Naive thymus-derived CD4-positive, alpha-beta T cell (primary cell): ENCODE measurements around the gene PRCD. TPM values are rescaled to one million over a fixed set of nuclear protein-coding genes. Genes with fewer than 3 reads are reported as not detected.

Source experiments
- ATAC-seq: fragments of 150-1000 bp; cut with Tn5 transposase; 2 replicates; pipeline ENCODE4 v1.10.0; 2021; ENCODE audit warnings: mild to moderate bottlenecking, moderate library complexity
- CTCF ChIA-PET: fragments of 350-600 bp; sonication (Branson Sonifier 250); formaldehyde crosslinking; loops from one replicate; lab custom pipeline; 2021; ENCODE audit warnings: antibody characterized with exemption; lab: Charles Lee
- POLR2A ChIA-PET: fragments of 350-600 bp; sonication (Branson Sonifier 250); formaldehyde crosslinking; loops from one replicate; lab custom pipeline; 2021; ENCODE audit warnings: antibody characterized with exemption, inconsistent platforms; lab: Charles Lee
- DNase-seq, 9 donors: peaks; one replicate each; pipeline versions ENCODE4 v3.0.0 to v3.0.0-alpha.2; 2020 to 2022; ENCODE audit warnings: mixed read lengths in 1 of 9
- H3K27ac ChIP-seq: one replicate; pipeline ENCODE4 v1.7.0; 2013; ENCODE audit warnings: mild to moderate bottlenecking, low read depth, low read length, moderate library complexity
- H3K27me3 ChIP-seq, 2 donors: one replicate each; pipeline ENCODE4 v1.7.0; 2013; ENCODE audit warnings: low read length in 2 of 2, mild to moderate bottlenecking in 2 of 2, moderate library complexity in 2 of 2; ENCODE audit not compliant: control insufficient read depth in 2 of 2, insufficient read depth in 2 of 2
- H3K36me3 ChIP-seq, 3 experiments: 1 replicate in 2 of 3; 2 replicates in 1 of 3; pipeline ENCODE4 v1.7.0; 2013; ENCODE audit warnings: low read length in 3 of 3, mild to moderate bottlenecking in 3 of 3, moderate library complexity in 1 of 3; ENCODE audit not compliant: insufficient read depth in 3 of 3, control insufficient read depth in 2 of 3
- H3K4me1 ChIP-seq, 2 donors: one replicate each; pipeline ENCODE4 v1.7.0; 2013; ENCODE audit warnings: low read length in 2 of 2, mild to moderate bottlenecking in 2 of 2, moderate library complexity in 1 of 2; ENCODE audit not compliant: control insufficient read depth in 2 of 2, insufficient read depth in 2 of 2
- H3K4me3 ChIP-seq: 2 replicates; pipeline ENCODE4 v1.7.0; 2013; ENCODE audit warnings: mild to moderate bottlenecking, low read length
- H3K9me3 ChIP-seq, 3 experiments: 1 replicate in 2 of 3; 2 replicates in 1 of 3; pipeline ENCODE4 v1.7.0; 2013; ENCODE audit warnings: low read length in 3 of 3; ENCODE audit not compliant: control insufficient read depth in 2 of 3
- H3K27ac Mint-ChIP-seq, 9 donors: one replicate each; pipeline ENCODE4 v1.8.0; 2020 to 2022; ENCODE audit warnings: mixed read lengths in 9 of 9, mild to moderate bottlenecking in 8 of 9, moderate library complexity in 5 of 9, inconsistent platforms in 2 of 9
- H3K27me3 Mint-ChIP-seq, 5 donors: one replicate each; pipeline ENCODE4 v1.8.0; 2021 to 2022; ENCODE audit warnings: mixed read lengths in 5 of 5, mild to moderate bottlenecking in 1 of 5
- H3K36me3 Mint-ChIP-seq, 5 donors: one replicate each; pipeline ENCODE4 v1.8.0; 2020 to 2022; ENCODE audit warnings: mixed read lengths in 5 of 5, mild to moderate bottlenecking in 3 of 5, inconsistent platforms in 1 of 5
- H3K4me1 Mint-ChIP-seq, 7 donors: one replicate each; pipeline ENCODE4 v1.8.0; 2020 to 2022; ENCODE audit warnings: mixed read lengths in 7 of 7, mild to moderate bottlenecking in 3 of 7, inconsistent platforms in 1 of 7
- H3K4me3 Mint-ChIP-seq, 10 donors: one replicate each; pipeline ENCODE4 v1.8.0; 2020 to 2022; ENCODE audit warnings: mild to moderate bottlenecking in 10 of 10, mixed read lengths in 10 of 10, moderate library complexity in 6 of 10, inconsistent platforms in 2 of 10
- H3K9me3 Mint-ChIP-seq, 11 donors: one replicate each; pipeline ENCODE4 v1.8.0; 2020 to 2022; ENCODE audit warnings: mixed read lengths in 11 of 11, mild to moderate bottlenecking in 4 of 11, inconsistent platforms in 1 of 11, moderate library complexity in 1 of 11
- intact Hi-C, 2 donors: fragments of 100-400 bp; cut with micrococcal nuclease; formaldehyde crosslinking; loops; one replicate each; pipeline ENCODE4 v1.15.1; 2023
- polyA plus RNA-seq, 2 donors: library from polyadenylated mRNA; unstranded; fragments of 300-500 nt; fragmentation: Illumina TruSeq; gene quantifications; one replicate each; pipeline ENCODE4 v1.2.3, GENCODE V29; 2021
- total RNA-seq, 6 experiments: library from RNA in 5 of 6; stranded (reverse) in 5 of 6; gene quantifications; 1 replicate in 5 of 6; 2 replicates in 1 of 6; pipeline ENCODE4 v1.2.3 and lab custom pipeline; 2021 to 2026

The PRCD gene
- total and polyA plus RNA-seq, 7 experiments from 2014 or later = 1.3 TPM; not detected in 6

DNA sequence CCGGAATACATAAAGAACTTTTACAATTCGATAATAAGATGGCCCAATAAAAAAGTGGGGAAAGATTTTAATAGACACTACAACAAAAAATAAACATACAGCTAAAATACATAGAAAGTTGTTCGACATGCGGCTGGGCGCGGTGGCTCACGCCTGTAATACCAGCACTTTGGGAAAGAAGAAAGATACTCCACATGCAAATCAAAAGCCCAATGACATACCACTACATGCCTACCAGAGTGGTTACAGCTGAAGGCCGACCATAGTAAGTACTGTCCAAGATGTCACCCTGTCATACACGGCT is 9.3 kb downstream of the PRCD start:
- Histone ChIP-seq H3K27me3 (no peaks in the 10 kb centered on the region), H3K36me3 (no peaks in the 10 kb centered on the region), H3K27ac (no peak overlapping the region), H3K4me1 (no peaks in the 10 kb centered on the region), H3K4me3 (no peak overlapping the region), H3K9me3 (no peaks in the 10 kb centered on the region)
- Mint-ChIP-seq H3K36me3 (no peaks in the 10 kb centered on the region), H3K27ac (no peak overlapping the region), H3K9me3 (no peaks in the 10 kb centered on the region), H3K27me3 (peaks cover 0 to 6% (median 0%) of the 10 kb centered on the region in 5 donors), H3K4me1 (peaks cover 0 to 12% (median 4%) of the 10 kb centered on the region in 7 donors), H3K4me3 (no peak overlapping the region)
- POLR2A ChIA-PET = interaction anchor here (0.8 to 1.0 kb wide), 2 partner anchors 20 to 96 kb away, joined by 3 read pairs; partner anchors contain the start of gene UBE2O
- intact Hi-C loops = no loop called here
- no peak for ATAC-seq
- CTCF ChIA-PET = interaction anchor here (1.3 to 1.7 kb wide), 2 partner anchors 9 to 26 kb away, joined by 4 to 6 read pairs; no protein-coding TSS in a partner anchor
- DNase-seq = no peak

DNA sequence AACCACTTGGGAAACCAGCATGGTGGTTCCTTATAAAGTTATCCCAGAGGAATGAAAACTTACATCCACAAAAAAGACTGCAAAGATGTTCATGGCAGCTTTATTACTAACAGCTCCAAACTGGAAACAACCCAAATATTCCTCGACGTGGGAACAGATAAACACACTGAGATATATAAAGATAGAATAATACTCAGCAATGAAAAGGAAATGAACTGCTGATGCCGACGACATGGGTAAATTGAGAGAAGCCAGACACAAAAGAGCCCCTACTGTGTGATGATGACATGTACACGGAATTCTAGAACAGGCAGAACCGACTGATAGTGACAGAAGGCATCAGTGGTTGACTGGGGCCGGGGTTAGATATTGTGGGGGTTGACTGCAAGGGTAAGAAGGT is 9.7 kb downstream of the PRCD start:
- H3K9me3 ChIP-seq = no peaks in the 10 kb centered on the region
- H3K4me1 ChIP-seq = no peaks in the 10 kb centered on the region
- H3K36me3 Mint-ChIP-seq = no peaks in the 10 kb centered on the region
- H3K27ac Mint-ChIP-seq = no peak overlapping the region
- ChIA-PET CTCF (interaction anchor here (1.3 to 1.7 kb wide), 2 partner anchors 9 to 26 kb away, joined by 4 to 6 read pairs; no protein-coding TSS in a partner anchor), POLR2A (interaction anchor here (0.8 to 1.0 kb wide), 2 partner anchors 20 to 96 kb away, joined by 3 read pairs; partner anchors contain the start of gene UBE2O)
- intact Hi-C loops = no loop called here
- H3K4me3 Mint-ChIP-seq = no peak overlapping the region
- no peaks in the 10 kb centered on the region for H3K27me3 ChIP-seq
- no peak overlapping the region for H3K4me3 ChIP-seq
- H3K9me3 Mint-ChIP-seq = no peaks in the 10 kb centered on the region
- H3K27ac ChIP-seq = no peak overlapping the region
- ATAC-seq (no peak), DNase-seq (no peak)
- H3K4me1 Mint-ChIP-seq = peaks cover 0 to 11% (median 6%) of the 10 kb centered on the region in 7 donors
- H3K36me3 ChIP-seq = no peaks in the 10 kb centered on the region
- H3K27me3 Mint-ChIP-seq = peaks cover 0 to 3% (median 0%) of the 10 kb centered on the region in 5 donors

DNA sequence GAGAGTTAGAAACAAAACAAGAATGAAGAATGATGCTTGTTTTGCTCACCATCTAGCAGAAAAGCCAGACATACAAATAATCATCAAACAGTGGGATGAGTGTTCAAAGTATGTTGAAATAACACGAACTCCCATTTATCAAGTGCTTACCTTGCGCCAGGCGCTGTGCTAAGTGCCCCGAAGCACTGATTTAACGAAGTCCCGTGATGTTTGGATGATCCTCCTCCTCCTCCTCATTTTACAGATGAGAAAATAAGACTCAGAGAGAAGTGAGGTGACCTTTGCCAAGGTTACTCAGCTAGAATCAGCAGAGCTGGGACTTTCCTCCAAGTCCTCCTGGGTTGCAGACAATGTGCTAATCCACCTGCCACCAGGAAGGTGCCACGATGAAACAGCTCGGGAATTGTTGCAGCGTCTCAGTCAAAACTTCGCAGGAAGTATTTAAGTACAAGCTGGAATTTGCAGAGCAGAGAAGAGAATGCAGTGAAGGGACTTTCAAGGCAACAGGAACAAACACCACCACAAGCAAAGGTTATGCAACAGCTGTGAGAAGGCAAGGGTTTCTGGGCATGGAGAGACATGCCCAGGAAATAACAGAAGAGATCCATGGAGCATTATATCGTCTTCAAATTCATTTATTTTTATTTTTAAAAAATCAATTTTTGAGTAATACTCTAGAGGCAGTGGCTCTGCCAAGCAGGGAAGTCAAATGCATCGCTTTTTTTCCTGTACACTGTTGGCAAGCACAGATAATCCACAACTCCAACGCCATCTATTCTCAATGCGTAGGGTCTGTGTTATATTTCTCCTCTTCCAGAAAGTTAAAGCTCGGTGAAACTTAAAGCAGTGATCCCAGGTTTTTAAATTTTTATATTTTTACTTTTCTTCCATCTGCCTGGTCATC is 11.1 kb downstream of the PRCD start:
- intact Hi-C loops = no loop called here
- no peaks in the 10 kb centered on the region for H3K27me3 Mint-ChIP-seq
- H3K9me3 Mint-ChIP-seq = no peaks in the 10 kb centered on the region
- ATAC-seq = no peak
- H3K4me1 Mint-ChIP-seq = peaks cover 6 to 17% (median 13%) of the 10 kb centered on the region in 7 donors
- peak overlapping the region in 1 of 10 donors; percentile 73 for H3K4me3 Mint-ChIP-seq
- DNase-seq = no peak
- peak overlapping the region in 1 of 9 donors; percentile 10 for H3K27ac Mint-ChIP-seq
- H3K36me3 Mint-ChIP-seq = peaks cover 0 to 2% (median 0%) of the 10 kb centered on the region in 5 donors
- no peaks in the 10 kb centered on the region for H3K4me1 ChIP-seq
- no peak overlapping the region for H3K4me3 ChIP-seq
- no peak overlapping the region for H3K27ac ChIP-seq
- ChIA-PET CTCF (interaction anchor here (0.8 to 1.8 kb wide), 3 partner anchors 21 to 84 kb away, joined by 3 to 11 read pairs (median 3); partner anchors contain the start of gene AANAT), POLR2A (interaction anchor here (0.9 to 1.5 kb wide), 3 partner anchors 11 to 36 kb away, joined by 3 read pairs; no protein-coding TSS in a partner anchor)
- no peaks in the 10 kb centered on the region for H3K9me3 ChIP-seq
- H3K36me3 ChIP-seq = no peaks in the 10 kb centered on the region
- H3K27me3 ChIP-seq = no peaks in the 10 kb centered on the region

DNA sequence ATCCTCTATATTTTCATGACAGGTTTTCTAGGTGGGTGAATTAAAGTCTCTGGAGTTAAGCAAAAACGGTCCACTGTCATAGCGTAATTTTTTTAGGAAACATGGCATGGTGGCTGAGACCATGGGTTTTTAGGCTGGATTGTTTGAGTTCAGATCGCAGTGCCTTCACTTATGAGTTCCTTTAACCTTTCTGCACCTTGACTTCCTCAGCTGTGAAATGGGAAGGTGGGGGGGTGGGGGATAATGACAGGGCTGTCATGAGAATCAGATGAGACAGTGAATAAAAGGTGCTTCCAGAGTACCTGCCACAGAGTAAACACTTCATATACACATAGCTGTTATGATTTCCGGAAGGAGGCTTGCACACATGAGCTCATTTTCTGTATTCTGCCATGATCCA is 11.8 kb downstream of the PRCD start:
- Histone ChIP-seq H3K27ac (no peak overlapping the region), H3K4me3 (no peak overlapping the region), H3K27me3 (no peaks in the 10 kb centered on the region), H3K4me1 (peaks cover 0 to 3% of the 10 kb centered on the region in 2 donors), H3K9me3 (no peaks in the 10 kb centered on the region), H3K36me3 (no peaks in the 10 kb centered on the region)
- H3K9me3 Mint-ChIP-seq = no peaks in the 10 kb centered on the region
- peaks cover 0 to 2% (median 0%) of the 10 kb centered on the region in 5 donors for H3K36me3 Mint-ChIP-seq
- H3K27ac Mint-ChIP-seq = peak overlapping the region in 1 of 9 donors; percentile 67
- intact Hi-C loops = no loop called here
- no peak for DNase-seq
- ChIA-PET CTCF (interaction anchor here (0.8 to 1.8 kb wide), 3 partner anchors 20 to 85 kb away, joined by 3 to 11 read pairs (median 3); partner anchors contain the start of gene AANAT), POLR2A (interaction anchor here (0.6 to 1.5 kb wide), 3 partner anchors 16 to 133 kb away, joined by 3 to 5 read pairs (median 3); no protein-coding TSS in a partner anchor)
- no peak overlapping the region for H3K4me3 Mint-ChIP-seq
- H3K4me1 Mint-ChIP-seq = peaks cover 10 to 22% (median 15%) of the 10 kb centered on the region in 7 donors
- H3K27me3 Mint-ChIP-seq = no peaks in the 10 kb centered on the region
- no peak for ATAC-seq

DNA sequence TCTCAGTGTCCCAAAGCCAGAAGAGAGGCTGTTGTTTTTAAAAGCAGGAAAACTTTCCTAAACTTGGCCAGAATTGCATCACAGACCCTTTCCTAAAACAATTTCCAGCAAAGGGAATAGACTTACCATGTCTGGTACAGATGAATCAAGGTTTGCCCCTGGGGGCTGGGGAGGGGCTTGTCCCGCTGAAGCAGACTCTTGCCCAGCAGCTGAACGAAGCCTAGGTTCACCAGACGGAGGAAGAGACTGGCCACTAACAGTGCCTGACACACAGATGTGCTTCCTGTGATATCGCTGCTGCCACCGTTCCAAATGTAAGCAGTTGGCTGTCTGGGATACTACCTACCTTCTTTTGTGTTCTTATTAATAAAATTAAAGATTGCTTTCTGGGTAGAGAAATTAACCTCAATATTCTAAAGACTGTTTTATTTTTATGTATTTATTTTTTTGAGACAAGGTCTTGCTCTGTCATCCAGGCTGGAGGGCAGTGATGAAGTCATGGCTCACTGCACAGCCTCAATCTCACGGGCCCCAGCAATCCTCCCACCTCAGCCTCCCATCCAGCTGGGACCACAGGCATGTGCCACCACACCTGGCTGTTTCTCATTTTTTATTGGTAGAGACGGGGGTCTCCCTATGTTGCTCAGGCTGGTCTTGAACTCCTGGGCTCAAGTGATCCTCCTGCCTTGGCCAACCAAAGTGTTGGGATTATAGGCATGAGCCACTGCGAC is 13.5 kb downstream of the PRCD start:
- Histone ChIP-seq H3K4me3 (no peak overlapping the region), H3K27ac (no peak overlapping the region), H3K9me3 (no peaks in the 10 kb centered on the region), H3K4me1 (peaks cover 3 to 7% of the 10 kb centered on the region in 2 donors), H3K36me3 (no peaks in the 10 kb centered on the region), H3K27me3 (no peaks in the 10 kb centered on the region)
- no peaks in the 10 kb centered on the region for H3K27me3 Mint-ChIP-seq
- intact Hi-C loops = no loop called here
- ChIA-PET POLR2A (interaction anchor here (0.8 kb wide), 1 partner anchor 46 kb away, joined by 4 read pairs; no protein-coding TSS in a partner anchor), CTCF (no interaction called here)
- no peaks in the 10 kb centered on the region for H3K9me3 Mint-ChIP-seq
- peaks cover 0 to 5% (median 0%) of the 10 kb centered on the region in 5 donors for H3K36me3 Mint-ChIP-seq
- peaks cover 14 to 37% (median 26%) of the 10 kb centered on the region in 7 donors for H3K4me1 Mint-ChIP-seq
- DNase-seq (no peak), ATAC-seq (no peak)
- H3K27ac Mint-ChIP-seq = peak overlapping the region in 1 of 9 donors; percentile 41
- H3K4me3 Mint-ChIP-seq = no peak overlapping the region

DNA sequence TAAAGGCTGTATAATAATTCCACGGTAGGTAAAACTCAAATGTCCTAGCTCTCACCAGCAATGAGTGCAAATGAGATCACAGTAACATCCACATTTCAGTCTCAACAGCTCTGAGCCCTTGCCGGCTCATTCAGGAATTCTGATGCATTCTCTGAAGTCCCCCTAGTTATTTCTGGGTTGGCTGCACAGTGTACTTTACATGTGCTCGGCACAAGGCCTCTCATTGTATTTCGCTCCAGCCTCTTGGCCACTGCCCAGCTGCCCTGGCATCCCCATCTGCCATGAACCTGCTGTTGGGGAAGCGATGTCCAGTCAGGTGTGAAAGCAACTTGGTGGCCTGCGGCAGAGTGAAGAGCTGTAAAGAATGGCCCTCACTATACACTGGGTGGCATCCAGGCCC is 14.3 kb downstream of the PRCD start:
- CTCF ChIA-PET = no interaction called here
- Histone ChIP-seq H3K27ac (no peak overlapping the region), H3K27me3 (no peaks in the 10 kb centered on the region), H3K4me3 (no peak overlapping the region), H3K4me1 (peaks cover 10 to 13% of the 10 kb centered on the region in 2 donors), H3K9me3 (no peaks in the 10 kb centered on the region), H3K36me3 (no peaks in the 10 kb centered on the region)
- Mint-ChIP-seq H3K4me1 (peaks cover 20 to 44% (median 34%) of the 10 kb centered on the region in 7 donors), H3K9me3 (no peaks in the 10 kb centered on the region), H3K27ac (peak overlapping the region in 1 of 9 donors; percentile 15), H3K27me3 (no peaks in the 10 kb centered on the region), H3K4me3 (no peak overlapping the region), H3K36me3 (peaks cover 0 to 8% (median 0%) of the 10 kb centered on the region in 5 donors)
- ATAC-seq = no peak
- POLR2A ChIA-PET = interaction anchor here (0.8 kb wide), 1 partner anchor 46 kb away, joined by 4 read pairs; no protein-coding TSS in a partner anchor
- no peak for DNase-seq
- intact Hi-C loops = no loop called here
